ENCODE results near the gene MOB1B. TPM values are rescaled to one million over a fixed set of nuclear protein-coding genes. Genes with fewer than 3 reads are reported as not detected.
A peak's percentile ranks its signal among the peaks of the same experiment; 100 is the strongest.

MOB1B gene
- total RNA-seq: 10 to 100 TPM in 3 of 4 donors, 1 to 10 TPM in 1; 8.6 to 14.6 (median 12.2) TPM

- H3K4me3 ChIP-seq (ENCODE audit: low read depth, poor library complexity, severe bottlenecking): peak within 1 kb of the TSS; percentile 67
- 0 to 1% methylated on average over 30 to 34 of the region's 47 CpGs for WGBS, 2 donors
- intact Hi-C loops (cut with DNase I; ENCODE audit: low total_unique reads): no loop called here
- TF ChIP-seq CTCF (IDR thresholded peaks at IDR 0.05): no peak
- peak; percentile 85 to 96 for DNase-seq (ENCODE audit: low spot score in 2 of 2)
These were observed at the start of gene MOB1B for GRCh38 chr4:70901984-70902576. Gene MOB1B (plus strand): TSS chr4:70902369. CDS start chr4:70902537, 168 bp downstream.

DNA sequence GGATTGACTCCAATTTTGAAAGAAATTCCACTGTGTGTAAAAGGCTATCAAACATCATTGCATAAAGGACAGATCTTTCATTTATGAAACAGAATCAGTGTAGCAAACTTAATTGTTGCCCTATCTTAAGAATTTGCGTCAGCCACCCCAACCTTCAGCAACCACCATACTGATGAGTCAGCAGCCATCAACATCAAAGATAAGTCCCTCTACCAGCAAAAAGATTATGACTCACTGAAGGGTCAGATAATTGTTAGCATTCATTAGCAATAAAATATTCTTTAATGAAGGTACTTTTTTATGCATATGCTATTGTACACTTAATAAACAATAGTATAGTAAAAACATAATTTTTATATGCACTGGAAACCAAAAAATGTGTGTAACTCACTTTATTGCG, 46.7 kb upstream of the MOB1B start:
- intact Hi-C loops (cut with DNase I; ENCODE audit: low total_unique reads): no loop called here
- WGBS, 2 donors: 95 to 99% methylated on average over 2 of the region's 2 CpGs
- no peak for TF ChIP-seq CTCF (IDR thresholded peaks at IDR 0.05)
- no peak for TF ChIP-seq POLR2A (IDR thresholded peaks at IDR 0.05)
- no peak for DNase-seq (ENCODE audit: low spot score in 2 of 2)
- H3K4me3 ChIP-seq (ENCODE audit: low read depth, poor library complexity, severe bottlenecking): no peak overlapping the region

DNA sequence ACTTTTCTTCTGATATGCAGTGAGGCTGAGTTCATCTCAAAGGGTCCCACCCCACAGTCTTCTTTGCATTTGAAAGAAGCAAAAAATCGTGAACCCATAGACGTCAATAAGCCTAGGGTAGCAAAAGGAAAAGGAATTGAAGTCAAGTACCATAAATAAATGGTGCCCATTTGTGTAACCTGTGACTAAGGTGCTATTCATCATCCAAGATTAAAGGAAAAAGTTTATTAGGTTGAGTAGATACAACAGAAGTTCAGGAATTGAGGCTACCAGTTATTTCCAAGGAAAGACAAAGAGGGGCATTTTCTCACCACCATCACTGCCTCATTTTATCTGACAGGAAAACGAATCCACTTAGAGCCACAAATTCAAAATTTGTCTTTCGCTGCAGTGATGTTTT, 43.7 kb upstream of the MOB1B start:
- H3K4me3 ChIP-seq (ENCODE audit: low read depth, poor library complexity, severe bottlenecking): no peak overlapping the region
- intact Hi-C loops (cut with DNase I; ENCODE audit: low total_unique reads): no loop called here
- DNase-seq (ENCODE audit: low spot score in 2 of 2): no peak
- 79 to 81% methylated on average over 4 of the region's 4 CpGs for WGBS, 2 donors
- no peak for TF ChIP-seq POLR2A (IDR thresholded peaks at IDR 0.05)
- TF ChIP-seq CTCF (IDR thresholded peaks at IDR 0.05): no peak

- H3K4me3 ChIP-seq (ENCODE audit: low read depth, poor library complexity, severe bottlenecking): no peak overlapping the region
- no peak for TF ChIP-seq POLR2A (IDR thresholded peaks at IDR 0.05)
- no peak for TF ChIP-seq CTCF (IDR thresholded peaks at IDR 0.05)
- WGBS, 2 donors: 66 to 72% methylated on average over 1 of the region's 1 CpG
- DNase-seq (ENCODE audit: low spot score in 2 of 2): no peak
- intact Hi-C loops (cut with DNase I; ENCODE audit: low total_unique reads): no loop called here
These were observed 43.1 kb upstream of the MOB1B start for GRCh38 chr4:70859066-70859465.

- no peak overlapping the region for H3K4me3 ChIP-seq (ENCODE audit: low read depth, poor library complexity, severe bottlenecking)
- WGBS, 2 donors: 44 to 53% methylated on average over 6 of the region's 6 CpGs
- intact Hi-C loops (cut with DNase I; ENCODE audit: low total_unique reads): no loop called here
- no peak for DNase-seq (ENCODE audit: low spot score in 2 of 2)
- TF ChIP-seq POLR2A (IDR thresholded peaks at IDR 0.05) (no peak), CTCF (IDR thresholded peaks at IDR 0.05) (no peak)
These were observed 38.9 kb upstream of the MOB1B start for GRCh38 chr4:70863099-70863790.
